NCI-H187 (cell line): ENCODE results near the gene PAM16.
"Not testable (repeated sequence)": the region's sequence is repeated elsewhere in the genome, so short reads cannot be mapped to it uniquely, and the experiment has no call there.

Experiments used
- DNase-seq, 2 experiments: peaks; one replicate each; lab custom pipeline; 2025; lab: John Stamatoyannopoulos, UW

The PAM16 gene

GRCh38 chr16:4334724-4335495, 16.2 kb downstream of the PAM16 start:
- no peak for DNase-seq

- DNase-seq = not testable (repeated sequence)
Measured at GRCh38 chr16:4333714-4334113, 17.4 kb downstream of the PAM16 start.

DNA sequence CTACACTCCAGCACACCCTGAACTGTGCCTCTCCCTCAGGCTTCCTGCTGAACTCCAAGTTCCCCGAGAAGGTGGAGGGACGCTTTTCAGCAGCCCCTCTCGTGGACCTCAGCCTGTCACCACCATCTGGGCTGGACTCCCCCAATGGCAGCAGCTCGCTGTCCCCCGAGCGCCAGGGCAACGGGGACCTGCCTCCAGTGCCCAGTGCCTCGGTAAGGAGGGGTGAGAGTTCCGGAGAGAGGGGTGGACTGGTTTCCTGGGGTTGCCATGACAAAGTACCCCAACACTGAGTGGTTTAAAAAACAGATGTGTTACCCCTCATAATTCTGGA, 17.8 kb downstream of the PAM16 start:
- no peak for DNase-seq

DNA sequence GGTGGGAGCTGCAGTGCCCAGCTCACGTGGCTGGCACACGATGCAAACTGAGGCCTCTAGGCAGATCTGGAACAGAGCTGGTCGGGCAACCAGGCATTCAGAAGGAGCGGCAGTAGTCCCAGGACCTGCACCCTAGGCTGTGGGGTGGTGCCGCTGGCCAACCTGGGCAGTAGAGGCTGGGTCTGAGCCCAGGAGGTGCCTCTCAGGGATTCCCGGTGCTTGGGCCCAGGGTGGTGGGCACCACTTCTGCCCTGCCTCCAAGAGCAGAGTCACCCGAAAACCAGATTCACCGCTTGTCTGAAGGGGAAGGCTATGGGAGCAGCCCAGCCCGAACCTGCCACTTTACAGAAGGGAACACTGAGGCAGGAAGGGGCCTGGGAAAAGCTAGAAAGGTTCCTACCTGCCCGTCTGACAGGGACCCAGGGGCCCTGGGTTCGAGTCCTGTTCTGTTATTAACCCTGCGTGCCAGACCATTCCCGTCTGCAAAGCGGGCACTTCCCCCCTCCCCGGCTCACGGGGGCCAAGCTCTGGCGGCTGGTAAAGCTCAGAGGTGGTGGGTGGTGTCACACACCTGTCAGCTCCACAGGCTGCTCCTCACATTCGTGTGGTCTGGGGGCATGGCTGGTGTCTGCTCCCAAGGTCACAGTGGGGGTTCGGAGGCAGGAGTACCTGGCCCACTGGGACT, 18.4 kb downstream of the PAM16 start:
- DNase-seq = no peak

GRCh38 chr16:4332083-4332482, 19.0 kb downstream of the PAM16 start:
- no peak for DNase-seq

GRCh38 chr16:4330277-4330874, 20.7 kb downstream of the PAM16 start:
- no peak for DNase-seq

- no peak for DNase-seq
Measured at GRCh38 chr16:4328782-4329775, 22.0 kb downstream of the PAM16 start.

DNA sequence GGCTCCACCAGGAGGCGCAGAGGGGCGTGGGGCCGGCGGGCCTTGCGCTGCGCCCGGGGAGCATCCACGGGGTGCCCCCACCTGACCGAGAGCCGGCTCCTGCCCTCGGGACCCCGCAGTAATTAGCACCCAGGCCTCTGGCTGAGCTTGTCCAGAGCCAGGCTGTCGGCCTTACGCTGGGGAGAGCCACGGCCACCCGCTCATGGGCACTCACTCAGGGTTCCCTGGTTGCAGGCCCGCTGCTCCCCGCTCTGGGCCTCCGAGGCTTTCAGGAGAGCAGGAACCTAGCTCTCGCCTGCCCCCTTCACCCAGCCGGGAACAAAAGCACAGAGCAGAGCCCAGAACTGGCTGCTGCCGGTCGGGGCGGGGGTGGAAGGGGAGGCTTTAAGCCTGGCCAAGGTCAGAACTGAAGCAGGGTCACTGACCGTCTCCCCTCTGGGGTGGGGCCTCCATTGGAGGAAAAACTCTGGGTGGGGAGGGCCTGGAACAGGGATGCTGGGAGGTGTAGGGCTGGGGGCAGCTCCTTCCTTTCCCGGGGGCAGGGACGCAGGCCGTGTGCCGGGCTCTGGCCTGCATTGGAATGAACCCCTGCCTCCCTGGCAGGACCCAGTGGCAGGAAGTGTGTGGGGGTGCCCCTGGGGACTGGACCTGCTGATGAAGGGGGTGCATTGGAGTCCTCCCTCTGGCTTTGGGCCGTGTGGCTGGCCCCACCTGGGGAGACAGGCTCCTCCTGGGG, 22.9 kb downstream of the PAM16 start:
- no peak for DNase-seq

- no peak for DNase-seq
Measured at GRCh38 chr16:4327386-4328045, 23.6 kb downstream of the PAM16 start.

- no peak for DNase-seq
Measured at GRCh38 chr16:4325253-4325758, 25.8 kb downstream of the PAM16 start.

GRCh38 chr16:4324492-4325252, 26.4 kb downstream of the PAM16 start:
- DNase-seq = no peak

DNA sequence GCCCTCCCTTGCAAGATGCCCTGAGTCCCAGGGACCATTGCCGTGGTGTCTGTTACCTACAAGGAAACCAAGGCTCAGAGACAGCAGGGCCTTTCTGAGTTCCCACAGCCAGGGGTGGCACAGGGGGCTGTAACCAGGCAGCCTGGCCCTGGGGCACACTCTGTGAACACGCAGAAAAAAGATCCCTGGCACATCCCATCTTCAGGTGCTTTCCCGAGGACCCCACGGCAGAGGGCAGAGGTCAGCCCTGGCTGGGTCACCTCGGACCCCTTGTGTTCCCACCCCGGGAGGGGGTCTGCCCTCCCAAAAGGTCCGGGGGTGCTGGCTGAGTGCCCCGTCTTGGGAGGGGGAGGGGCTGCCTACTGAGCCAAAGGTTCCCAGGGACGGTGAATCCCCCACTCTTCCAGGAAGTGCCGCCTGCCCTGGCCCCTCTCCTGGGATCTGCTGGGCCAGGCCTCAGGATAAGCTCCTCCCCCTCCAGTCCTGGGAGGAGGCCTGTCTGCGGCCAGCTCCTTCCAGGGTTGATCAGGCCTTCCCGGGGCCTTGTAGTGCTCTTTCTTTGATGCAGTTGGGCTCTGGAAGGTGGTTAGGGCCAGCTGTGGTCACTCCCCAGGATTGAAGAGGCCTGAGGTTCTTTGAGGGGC, 27.2 kb downstream of the PAM16 start:
- DNase-seq = no peak

- DNase-seq = no peak
Measured at GRCh38 chr16:4323071-4323844, 27.9 kb downstream of the PAM16 start.

- DNase-seq = no peak
Measured at GRCh38 chr16:4322121-4323052, 28.7 kb downstream of the PAM16 start.

GRCh38 chr16:4321286-4322120, 29.6 kb downstream of the PAM16 start:
- DNase-seq = no peak

DNA sequence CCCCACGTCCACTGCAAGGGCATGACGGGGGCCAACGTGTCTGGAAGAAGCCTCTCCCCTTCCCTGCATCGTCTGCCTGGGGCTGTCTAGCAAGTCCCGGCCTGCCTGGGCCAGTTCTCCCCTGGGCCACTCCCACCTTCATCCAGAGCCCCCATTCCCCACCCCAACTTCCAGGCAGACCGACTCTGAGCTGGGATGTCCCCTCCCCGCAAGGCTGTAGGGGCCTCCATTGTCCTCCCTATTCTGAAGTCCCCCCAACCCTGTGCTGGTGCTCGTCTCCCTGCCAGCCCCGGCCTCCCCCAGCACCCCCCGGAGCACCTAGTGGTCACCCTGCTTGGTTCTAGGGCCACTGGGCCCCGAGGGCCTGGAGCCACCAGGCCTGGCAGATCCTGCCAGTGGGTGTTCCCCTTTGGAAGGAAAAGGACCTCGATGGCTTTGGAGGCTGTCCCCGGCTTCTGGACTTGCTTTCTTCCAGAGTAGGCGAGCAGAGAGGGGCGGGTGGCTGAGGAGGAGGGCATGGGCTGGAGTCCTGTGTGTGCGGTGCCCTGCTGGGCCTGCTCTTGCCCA, 30.5 kb downstream of the PAM16 start:
- DNase-seq = no peak
